ENCODE measurements around the gene DGCR8. TPM values are rescaled to one million over a fixed set of nuclear protein-coding genes. Genes with fewer than 3 reads are reported as not detected.

The DGCR8 gene
- total RNA-seq, 5 donors from 2014 or later (not counting 1 experiment from before 2014, with no cell fraction given), result 38.4 to 48.1 (median 45.1) TPM

- ChIA-PET CTCF (no interaction called here), POLR2A (no interaction called here)
- whole genome bisulfite sequencing (ENCODE audit: insufficient coverage), result 95% methylated on average over 18 of the region's 18 CpGs
- no peak overlapping the region for H3K27ac Mint-ChIP-seq
- H3K27me3 ChIP-seq (replicated peaks in 1 of 2; ENCODE audit: control insufficient read depth in 2 of 2, extremely low read depth in 1 of 2, insufficient read depth in 2 of 2, low read length in 1 of 2), result no peaks in the 10 kb centered on the region
- H3K36me3 Mint-ChIP-seq, result peaks cover 33% of the 10 kb centered on the region
- ATAC-seq (replicated peaks in 1 of 4), result no peak
- DNase-seq, result no peak
- no peaks in the 10 kb centered on the region for H3K9me3 ChIP-seq
- no peaks in the 10 kb centered on the region for H3K4me1 ChIP-seq (ENCODE audit: control insufficient read depth in 1 of 2, extremely low read depth in 1 of 2, insufficient read depth in 2 of 2, low read length in 2 of 2)
- no peaks in the 10 kb centered on the region for H3K9me3 Mint-ChIP-seq
- H3K4me1 Mint-ChIP-seq, result peaks cover 0 to 8% (median 5%) of the 10 kb centered on the region in 3 donors
- H3K36me3 ChIP-seq (ENCODE audit: control insufficient read depth in 2 of 2, extremely low read depth in 1 of 2, insufficient read depth in 1 of 2, low read length in 1 of 2), result peaks cover 7 to 39% of the 10 kb centered on the region in 2 donors
- no peak overlapping the region for H3K27ac ChIP-seq (ENCODE audit: low read length)
- H3K27me3 Mint-ChIP-seq, result no peaks in the 10 kb centered on the region
- H3K4me3 ChIP-seq (ENCODE audit: control insufficient read depth in 1 of 2, extremely low read depth in 1 of 2, low read length in 1 of 2), result no peak overlapping the region
- H3K4me3 Mint-ChIP-seq, result no peak overlapping the region
Observed at GRCh38 chr22:20062043-20062765, 17.8 kb upstream of the DGCR8 start.

- peaks cover 28% of the 10 kb centered on the region for H3K36me3 Mint-ChIP-seq
- DNase-seq (no peak), ATAC-seq (replicated peaks in 1 of 4) (no peak)
- Histone ChIP-seq H3K27ac (ENCODE audit: low read length) (no peak overlapping the region), H3K27me3 (replicated peaks in 1 of 2; ENCODE audit: control insufficient read depth in 2 of 2, extremely low read depth in 1 of 2, insufficient read depth in 2 of 2, low read length in 1 of 2) (no peaks in the 10 kb centered on the region), H3K4me1 (ENCODE audit: control insufficient read depth in 1 of 2, extremely low read depth in 1 of 2, insufficient read depth in 2 of 2, low read length in 2 of 2) (no peaks in the 10 kb centered on the region), H3K4me3 (ENCODE audit: control insufficient read depth in 1 of 2, extremely low read depth in 1 of 2, low read length in 1 of 2) (no peak overlapping the region), H3K36me3 (ENCODE audit: control insufficient read depth in 2 of 2, extremely low read depth in 1 of 2, insufficient read depth in 1 of 2, low read length in 1 of 2) (peaks cover 7 to 36% of the 10 kb centered on the region in 2 donors), H3K9me3 (no peaks in the 10 kb centered on the region)
- ChIA-PET CTCF (no interaction called here), POLR2A (no interaction called here)
- peaks cover 0 to 8% (median 5%) of the 10 kb centered on the region in 3 donors for H3K4me1 Mint-ChIP-seq
- 75% methylated on average over 7 of the region's 11 CpGs for WGBS (ENCODE audit: insufficient coverage)
- no peaks in the 10 kb centered on the region for H3K9me3 Mint-ChIP-seq
- H3K27me3 Mint-ChIP-seq, result no peaks in the 10 kb centered on the region
- H3K4me3 Mint-ChIP-seq, result no peak overlapping the region
- no peak overlapping the region for H3K27ac Mint-ChIP-seq
Observed at GRCh38 chr22:20062766-20063083, 17.3 kb upstream of the DGCR8 start.

- Mint-ChIP-seq H3K36me3 (peaks cover 21% of the 10 kb centered on the region), H3K27me3 (no peaks in the 10 kb centered on the region), H3K9me3 (no peaks in the 10 kb centered on the region), H3K4me3 (no peak overlapping the region), H3K4me1 (peaks cover 0 to 8% (median 4%) of the 10 kb centered on the region in 3 donors), H3K27ac (no peak overlapping the region)
- Histone ChIP-seq H3K27me3 (replicated peaks in 1 of 2; ENCODE audit: control insufficient read depth in 2 of 2, extremely low read depth in 1 of 2, insufficient read depth in 2 of 2, low read length in 1 of 2) (no peaks in the 10 kb centered on the region), H3K27ac (ENCODE audit: low read length) (no peak overlapping the region), H3K36me3 (ENCODE audit: control insufficient read depth in 2 of 2, extremely low read depth in 1 of 2, insufficient read depth in 1 of 2, low read length in 1 of 2) (peaks cover 7 to 36% of the 10 kb centered on the region in 2 donors), H3K9me3 (no peaks in the 10 kb centered on the region), H3K4me1 (ENCODE audit: control insufficient read depth in 1 of 2, extremely low read depth in 1 of 2, insufficient read depth in 2 of 2, low read length in 2 of 2) (no peaks in the 10 kb centered on the region), H3K4me3 (ENCODE audit: control insufficient read depth in 1 of 2, extremely low read depth in 1 of 2, low read length in 1 of 2) (no peak overlapping the region)
- WGBS (ENCODE audit: insufficient coverage), result 97% methylated on average over 23 of the region's 27 CpGs
- DNase-seq (no peak), ATAC-seq (replicated peaks in 1 of 4) (no peak)
- POLR2A ChIA-PET, result no interaction called here
- CTCF ChIA-PET, result no interaction called here
Observed at GRCh38 chr22:20063271-20064139, 16.5 kb upstream of the DGCR8 start.

GRCh38 chr22:20064140-20064480, 15.9 kb upstream of the DGCR8 start:
- no peaks in the 10 kb centered on the region for H3K9me3 Mint-ChIP-seq
- POLR2A ChIA-PET, result no interaction called here
- CTCF ChIA-PET, result no interaction called here
- H3K4me3 ChIP-seq (ENCODE audit: control insufficient read depth in 1 of 2, extremely low read depth in 1 of 2, low read length in 1 of 2), result no peak overlapping the region
- H3K9me3 ChIP-seq, result no peaks in the 10 kb centered on the region
- no peak overlapping the region for H3K27ac Mint-ChIP-seq
- DNase-seq (no peak), ATAC-seq (replicated peaks in 1 of 4) (no peak)
- no peaks in the 10 kb centered on the region for H3K27me3 Mint-ChIP-seq
- peaks cover 15% of the 10 kb centered on the region for H3K36me3 Mint-ChIP-seq
- 93% methylated on average over 2 of the region's 3 CpGs for WGBS (ENCODE audit: insufficient coverage)
- no peak overlapping the region for H3K4me3 Mint-ChIP-seq
- H3K27ac ChIP-seq (ENCODE audit: low read length), result no peak overlapping the region
- peaks cover 0 to 3% (median 2%) of the 10 kb centered on the region in 3 donors for H3K4me1 Mint-ChIP-seq
- no peaks in the 10 kb centered on the region for H3K27me3 ChIP-seq (replicated peaks in 1 of 2; ENCODE audit: control insufficient read depth in 2 of 2, extremely low read depth in 1 of 2, insufficient read depth in 2 of 2, low read length in 1 of 2)
- peaks cover 7 to 36% of the 10 kb centered on the region in 2 donors for H3K36me3 ChIP-seq (ENCODE audit: control insufficient read depth in 2 of 2, extremely low read depth in 1 of 2, insufficient read depth in 1 of 2, low read length in 1 of 2)
- no peaks in the 10 kb centered on the region for H3K4me1 ChIP-seq (ENCODE audit: control insufficient read depth in 1 of 2, extremely low read depth in 1 of 2, insufficient read depth in 2 of 2, low read length in 2 of 2)

DNA sequence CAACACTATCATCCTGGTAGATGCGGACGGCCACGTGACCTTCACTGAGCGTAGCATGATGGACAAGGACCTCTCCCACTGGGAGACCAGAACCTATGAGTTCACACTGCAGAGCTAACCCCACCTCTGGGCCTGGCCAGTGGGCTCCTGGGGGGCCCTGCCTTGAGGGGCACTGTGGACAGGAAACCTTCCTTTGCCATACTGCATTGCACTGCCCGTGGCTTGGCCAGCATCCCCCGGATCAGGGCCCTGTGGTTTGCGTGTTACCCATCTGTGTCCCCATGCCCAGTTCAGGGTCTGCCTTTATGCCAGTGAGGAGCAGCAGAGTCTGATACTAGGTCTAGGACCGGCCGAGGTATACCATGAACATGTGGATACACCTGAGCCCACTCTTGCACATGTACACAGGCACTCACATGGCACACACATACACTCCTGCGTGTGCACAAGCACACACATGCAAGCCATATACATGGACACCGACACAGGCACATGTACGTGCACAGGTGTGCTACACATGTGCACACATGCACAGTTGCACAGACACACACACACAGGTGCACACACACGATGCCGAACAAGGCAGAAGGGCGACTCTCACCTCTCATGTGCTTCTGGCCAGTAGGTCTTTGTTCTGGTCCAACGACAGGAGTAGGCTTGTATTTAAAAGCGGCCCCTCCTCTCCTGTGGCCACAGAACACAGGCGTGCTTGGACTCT, 15.3 kb upstream of the DGCR8 start:
- CTCF ChIA-PET, result no interaction called here
- Histone ChIP-seq H3K27ac (ENCODE audit: low read length) (no peak overlapping the region), H3K4me3 (ENCODE audit: control insufficient read depth in 1 of 2, extremely low read depth in 1 of 2, low read length in 1 of 2) (no peak overlapping the region), H3K9me3 (no peaks in the 10 kb centered on the region), H3K27me3 (replicated peaks in 1 of 2; ENCODE audit: control insufficient read depth in 2 of 2, extremely low read depth in 1 of 2, insufficient read depth in 2 of 2, low read length in 1 of 2) (no peaks in the 10 kb centered on the region), H3K36me3 (ENCODE audit: control insufficient read depth in 2 of 2, extremely low read depth in 1 of 2, insufficient read depth in 1 of 2, low read length in 1 of 2) (peaks cover 7 to 36% of the 10 kb centered on the region in 2 donors), H3K4me1 (ENCODE audit: control insufficient read depth in 1 of 2, extremely low read depth in 1 of 2, insufficient read depth in 2 of 2, low read length in 2 of 2) (no peaks in the 10 kb centered on the region)
- Mint-ChIP-seq H3K4me3 (no peak overlapping the region), H3K9me3 (no peaks in the 10 kb centered on the region), H3K27ac (no peak overlapping the region), H3K4me1 (peaks cover 0 to under 1% (median 0%) of the 10 kb centered on the region in 3 donors), H3K27me3 (no peaks in the 10 kb centered on the region), H3K36me3 (peaks cover 14% of the 10 kb centered on the region)
- ATAC-seq (replicated peaks in 1 of 4) (no peak), DNase-seq (no peak)
- POLR2A ChIA-PET, result no interaction called here
- 92% methylated on average over 15 of the region's 18 CpGs for WGBS (ENCODE audit: insufficient coverage)

GRCh38 chr22:20065896-20066616, 14.0 kb upstream of the DGCR8 start:
- 96% methylated on average over 9 of the region's 14 CpGs for WGBS (ENCODE audit: insufficient coverage)
- H3K4me3 ChIP-seq (ENCODE audit: control insufficient read depth in 1 of 2, extremely low read depth in 1 of 2, low read length in 1 of 2), result no peak overlapping the region
- no peak overlapping the region for H3K27ac ChIP-seq (ENCODE audit: low read length)
- H3K27ac Mint-ChIP-seq, result no peak overlapping the region
- H3K4me3 Mint-ChIP-seq, result no peak overlapping the region
- ChIA-PET POLR2A (no interaction called here), CTCF (no interaction called here)
- no peaks in the 10 kb centered on the region for H3K27me3 ChIP-seq (replicated peaks in 1 of 2; ENCODE audit: control insufficient read depth in 2 of 2, extremely low read depth in 1 of 2, insufficient read depth in 2 of 2, low read length in 1 of 2)
- no peaks in the 10 kb centered on the region for H3K4me1 ChIP-seq (ENCODE audit: control insufficient read depth in 1 of 2, extremely low read depth in 1 of 2, insufficient read depth in 2 of 2, low read length in 2 of 2)
- no peak for ATAC-seq (replicated peaks in 1 of 4)
- peaks cover 10% of the 10 kb centered on the region for H3K36me3 Mint-ChIP-seq
- H3K9me3 Mint-ChIP-seq, result no peaks in the 10 kb centered on the region
- no peaks in the 10 kb centered on the region for H3K4me1 Mint-ChIP-seq
- H3K36me3 ChIP-seq (ENCODE audit: control insufficient read depth in 2 of 2, extremely low read depth in 1 of 2, insufficient read depth in 1 of 2, low read length in 1 of 2), result peaks cover 2 to 32% of the 10 kb centered on the region in 2 donors
- H3K27me3 Mint-ChIP-seq, result no peaks in the 10 kb centered on the region
- no peaks in the 10 kb centered on the region for H3K9me3 ChIP-seq
- no peak for DNase-seq
